K562 (cell line): ENCODE results near the gene WNT3. TPM values are rescaled to one million over a fixed set of nuclear protein-coding genes. Genes with fewer than 3 reads are reported as not detected.

ENCODE experiments used
- ATAC-seq: fragments of 200-7000 bp; cut with Tn5 transposase; 3 replicates; pipeline ENCODE4 v1.9.1; 2020; ENCODE audit warnings: moderate library complexity
- BruUV-seq: library from RNA; stranded (reverse); fragments of 400-500 nt; replicated peaks from 2 replicates; lab custom pipeline; 2021; lab: Mats Ljungman, UMichigan
- CTCF ChIA-PET: fragments of 300-600 bp; formaldehyde crosslinking; extraction: SDS; loops from one replicate; lab custom pipeline; 2021; ENCODE audit warnings: low intra/inter-chr PET ratio; lab: Yijun Ruan, JAX
- POLR2A ChIA-PET: fragments of 300-600, 350-650 bp; sonication (Branson Sonifier 250); formaldehyde crosslinking; extraction: SDS; loops from one replicate; lab custom pipeline; 2021; ENCODE audit warnings: antibody characterized with exemption, inconsistent platforms; lab: Yijun Ruan, JAX
- DNase-seq, 4 experiments: peaks; one replicate each; pipeline versions ENCODE4 v3.0.0 to v3.0.0-alpha.2; 2011 to 2018; ENCODE audit warnings: low spot score in 3 of 4, mixed read lengths in 3 of 4; ENCODE audit errors: extremely low read depth in 1 of 4
- FAIRE-seq: peaks from 2 replicates; lab custom pipeline; 2011; peaks lifted over from hg19 to GRCh38; lab: Jason Lieb, UNC
- H2AFZ ChIP-seq: 2 replicates; pipeline ENCODE4 v1.6.0; 2011; ENCODE audit warnings: low read depth, low read length, control low read depth, inconsistent platforms
- H3K27ac ChIP-seq: fragments of 200-600 bp; 3 replicates; pipeline ENCODE4 v1.8.0; 2011; ENCODE audit warnings: low read depth, mild to moderate bottlenecking, control low read depth, inconsistent platforms, low read length, moderate library complexity, mixed read lengths; ENCODE audit errors: extremely low read depth
- H3K27me3 ChIP-seq, 2 experiments: fragments of 300-600 bp in 1 of 2; 2 replicates in 1 of 2; 3 replicates in 1 of 2; pipeline versions ENCODE4 v1.6.0 to v1.8.0; 2011; ENCODE audit warnings: inconsistent platforms in 2 of 2, low read length in 2 of 2, mild to moderate bottlenecking in 1 of 2, mixed read lengths in 1 of 2, moderate library complexity in 1 of 2; ENCODE audit not compliant: control insufficient read depth in 2 of 2, insufficient read depth in 2 of 2
- H3K36me3 ChIP-seq: fragments of 300-600 bp; 3 replicates; pipeline ENCODE4 v1.8.0; 2011; ENCODE audit warnings: mild to moderate bottlenecking, low read length, inconsistent platforms; ENCODE audit not compliant: control insufficient read depth, insufficient read depth
- H3K4me1 ChIP-seq, 2 experiments: fragments of 200-600 bp in 1 of 2; replicated peaks in 1 of 2; 2 replicates in 1 of 2; 3 replicates in 1 of 2; pipeline versions ENCODE4 v1.5.1 to v1.8.0; 2011; ENCODE audit warnings: inconsistent platforms in 2 of 2, low read length in 2 of 2, mild to moderate bottlenecking in 1 of 2, mixed read lengths in 1 of 2, moderate library complexity in 1 of 2; ENCODE audit not compliant: control insufficient read depth in 2 of 2, insufficient read depth in 2 of 2
- H3K4me2 ChIP-seq: 2 replicates; pipeline ENCODE4 v1.6.1; 2011; ENCODE audit warnings: low read length, control low read depth, inconsistent platforms, mixed read lengths; ENCODE audit not compliant: insufficient read depth
- H3K4me3 ChIP-seq: fragments of 200-600 bp; sonication (generic), shearing (Covaris generic); 2 replicates; pipeline ENCODE4 v1.5.1; 2016; ENCODE audit warnings: control low read depth, inconsistent platforms
- H3K79me2 ChIP-seq: fragments of 200-600 bp; 3 replicates; pipeline ENCODE4 v1.8.0; 2011; ENCODE audit warnings: low read length, inconsistent platforms; ENCODE audit not compliant: control insufficient read depth, insufficient read depth
- H3K9ac ChIP-seq, 2 experiments: 2 replicates each; pipeline versions ENCODE4 v1.6.0 to v1.6.1; 2011; ENCODE audit warnings: low read depth in 2 of 2, low read length in 2 of 2, control low read depth in 1 of 2, inconsistent platforms in 1 of 2, mild to moderate bottlenecking in 1 of 2, mixed read lengths in 1 of 2; ENCODE audit not compliant: insufficient read depth in 1 of 2
- H3K9me1 ChIP-seq: one replicate; pipeline ENCODE4 v1.6.0; 2011; ENCODE audit warnings: inconsistent platforms, mild to moderate bottlenecking, low read length, moderate library complexity; ENCODE audit not compliant: control insufficient read depth, insufficient read depth
- H3K9me3 ChIP-seq: replicated peaks from 2 replicates; pipeline ENCODE4 v1.5.1; 2011; ENCODE audit warnings: low read depth, low read length, inconsistent platforms; ENCODE audit not compliant: control insufficient read depth, insufficient read depth
- H4K20me1 ChIP-seq: replicated peaks from 2 replicates; pipeline ENCODE4 v1.6.1; 2011; ENCODE audit warnings: low read length, inconsistent platforms, mixed read lengths; ENCODE audit not compliant: control insufficient read depth, insufficient read depth
- ATF1 ChIP-seq, 2 experiments: fragments of 450-650 bp in 1 of 2; IDR thresholded peaks; 2 replicates each; pipeline ENCODE4 v1.6.1; 2016; ENCODE audit warnings: missing compliant biosample characterization in 1 of 2, missing genetic modification characterization in 1 of 2
- DACH1 ChIP-seq: fragments of 450-650 bp; IDR thresholded peaks from 2 replicates; pipeline ENCODE4 v1.6.1; 2018; ENCODE audit not compliant: partially characterized antibody
- GATAD2B ChIP-seq: fragments of 450-650 bp; IDR thresholded peaks from 2 replicates; pipeline ENCODE4 v1.6.1; 2017; ENCODE audit warnings: mild to moderate bottlenecking, borderline replicate concordance
- GTF2F1 ChIP-seq: IDR thresholded peaks from 2 replicates; pipeline ENCODE4 v1.6.1; 2011; ENCODE audit warnings: low read depth, low read length, improper control_type of control experiment
- HCFC1 ChIP-seq: IDR thresholded peaks from 2 replicates; pipeline ENCODE4 v1.6.1; 2012; ENCODE audit warnings: low read depth, low read length, improper control_type of control experiment
- HNRNPLL ChIP-seq: fragments of 200-400 bp; formaldehyde crosslinking; IDR thresholded peaks from 2 replicates; pipeline ENCODE4 v1.6.1; 2017; ENCODE audit warnings: low read length, low read depth, mild to moderate bottlenecking; ENCODE audit not compliant: poor library complexity, severe bottlenecking
- ILK ChIP-seq: fragments of 450-650 bp; IDR thresholded peaks from 2 replicates; pipeline ENCODE4 v1.6.1; 2016; ENCODE audit warnings: missing genetic modification characterization, low read depth, mild to moderate bottlenecking, missing compliant biosample characterization, moderate library complexity, borderline replicate concordance
- JUND ChIP-seq, 2 experiments: IDR thresholded peaks; 2 replicates in 1 of 2; 3 replicates in 1 of 2; pipeline ENCODE4 v1.6.1; 2011; ENCODE audit warnings: borderline replicate concordance in 2 of 2, low read depth in 2 of 2, low read length in 2 of 2, improper control_type of control experiment in 1 of 2, missing biosample characterization in 1 of 2, missing genetic modification characterization in 1 of 2, missing genetic modification reagents in 1 of 2
- PATZ1 ChIP-seq: fragments of 250-450 bp; sonication (Bioruptor Pico); IDR thresholded peaks from 2 replicates; pipeline ENCODE4 v1.5.0; 2020; ENCODE audit warnings: mild to moderate bottlenecking, borderline replicate concordance
- PHF8 ChIP-seq: fragments of 200-600 bp; sonication (generic); IDR thresholded peaks from 2 replicates; pipeline ENCODE4 v1.6.1; 2012; ENCODE audit warnings: mixed run types, mild to moderate bottlenecking, inconsistent platforms, low read length, moderate library complexity, borderline replicate concordance
- TCF7L2 ChIP-seq: fragments of 150-350 bp; IDR thresholded peaks from 2 replicates; pipeline ENCODE4 v1.6.1; 2016; ENCODE audit warnings: low read depth, mild to moderate bottlenecking, low read length, moderate library complexity
- THRA ChIP-seq: fragments of 450-650 bp; IDR thresholded peaks from 2 replicates; pipeline ENCODE4 v1.6.1; 2017; ENCODE audit warnings: mild to moderate bottlenecking, moderate library complexity
- USF2 ChIP-seq: sonication (generic); formaldehyde crosslinking; IDR thresholded peaks from 2 replicates; pipeline ENCODE4 v1.5.0; 2020; ENCODE audit warnings: missing genetic modification reagents
- ZNF239 ChIP-seq: fragments of 250-450 bp; sonication (Bioruptor Pico); IDR thresholded peaks from 2 replicates; pipeline ENCODE4 v1.4.0; 2020; ENCODE audit warnings: mild to moderate bottlenecking
- ZNF444 ChIP-seq: fragments of 250-450 bp; sonication (Bioruptor Pico); IDR thresholded peaks from 2 replicates; pipeline ENCODE4 v1.4.0; 2020; ENCODE audit warnings: mild to moderate bottlenecking, moderate library complexity
- ZNF76 ChIP-seq: fragments of 250-450 bp; sonication (Bioruptor Pico); IDR thresholded peaks from 2 replicates; pipeline ENCODE4 v1.4.0; 2020; ENCODE audit warnings: mild to moderate bottlenecking, moderate library complexity, borderline replicate concordance
- ZNF77 ChIP-seq: fragments of 250-450 bp; sonication (Bioruptor Pico); IDR thresholded peaks from 2 replicates; pipeline ENCODE4 v1.5.0; 2020
- WGBS: fragments of 100-300 bp; shearing (Covaris generic); methylation state at CpG from one replicate; pipeline ENCODE4 v1.1.6; 2016; ENCODE audit warnings: low coverage, mixed read lengths; ENCODE audit not compliant: insufficient coverage; ENCODE audit errors: missing lambda C conversion rate; 5-methylcytosine and 5-hydroxymethylcytosine counted together
- in situ Hi-C: fragments of 300-500 bp; cut with MboI; formaldehyde crosslinking; loops from 4 replicates; pipeline ENCODE4 v1.15.0; 2018; ENCODE audit warnings: inconsistent platforms, mixed read lengths
- intact Hi-C: fragments of 100-400 bp; cut with micrococcal nuclease; formaldehyde crosslinking; loops from 2 replicates; pipeline ENCODE4 v1.14.2; 2022
- polyA plus RNA-seq, 8 experiments: library from polyadenylated mRNA; depleted of rRNA in 4 of 8; stranded (reverse) in 5 of 8; unstranded in 3 of 8; fragments of >200 nt; fragmentation: Nextera tagmentation in 2 of 8; fragmentation: Illumina TruSeq in 1 of 8; extraction: Ambion mirVana in 2 of 8; extraction: Trizol in 1 of 8; gene quantifications; 2 replicates each; pipeline versions ENCODE4 v1.2.1 to v1.2.3, GENCODE V29; 2011 to 2014; ENCODE audit warnings: inconsistent platforms in 1 of 8, missing spikeins in 1 of 8
- total RNA-seq, 7 experiments: library from RNA; depleted of rRNA in 6 of 7; stranded (reverse); fragments of >200 nt in 6 of 7; fragmentation: Illumina TruSeq in 2 of 7; extraction: Trizol in 2 of 7; gene quantifications; 2 replicates each; pipeline versions ENCODE4 v1.2.1 to v1.2.3, GENCODE V29; 2011 to 2021; ENCODE audit warnings: low replicate concordance in 1 of 7

WNT3 gene
- total and polyA plus RNA-seq, 9 of the 15 experiments (the other 6 are each of a cell fraction or from before 2014, with no cell fraction given) = 1.5 to 6.1 (median 3.3) TPM

GRCh38 chr17:46770818-46771560 lies 47.5 kb downstream of the WNT3 start:
- peak overlapping the region; percentile 65 for H2AFZ ChIP-seq
- BruUV-seq = TSS peak; percentile 84
- peaks cover 30 to 67% of the 10 kb centered on the region in 2 experiments; a peak in 4 of 5 replicates for H3K4me1 ChIP-seq
- 4% methylated on average over 26 of the region's 73 CpGs for WGBS
- H3K4me2 ChIP-seq = peak overlapping the region; percentile 77
- peaks cover 7% of the 10 kb centered on the region; the same call in 2 of the 3 replicates for H3K79me2 ChIP-seq
- H3K36me3 ChIP-seq = no peaks in the 10 kb centered on the region
- ATAC-seq = peak; percentile 83
- peak overlapping the region; percentile 95 for H3K27ac ChIP-seq
- ChIA-PET POLR2A (interaction anchor here (1.0 to 1.7 kb wide), 2 partner anchors 9 to 15 kb away, joined by 3 to 6 read pairs; no protein-coding TSS in a partner anchor), CTCF (no interaction called here)
- no peak for FAIRE-seq
- H3K9me3 ChIP-seq = no peaks in the 10 kb centered on the region
- H3K9ac ChIP-seq = peak overlapping the region; percentile 85
- in situ Hi-C loops (loop anchor here (25.0 kb wide), 1 partner anchor 334 kb away; no protein-coding TSS in a partner anchor), intact Hi-C loops (no loop called here)
- H3K27me3 ChIP-seq = no peaks in the 10 kb centered on the region
- H3K9me1 ChIP-seq = no peaks in the 10 kb centered on the region
- peak overlapping the region; percentile 58 for H3K4me3 ChIP-seq
- no peaks in the 10 kb centered on the region for H4K20me1 ChIP-seq
- DNase-seq = peak; percentile 72 to 88 (median 86)
- TF ChIP-seq GTF2F1 (no peak), HCFC1 (no peak), GATAD2B (peak; percentile 71; the same call in 1 of the 2 replicates), PHF8 (peak; percentile 63; the same call in 1 of the 2 replicates), ZNF77 (CRISPR knock-in tag) (no peak), HNRNPLL (peak; percentile 18), PATZ1 (no peak), DACH1 (no peak), USF2 (no peak), ZNF239 (no peak), TCF7L2 (no peak), ATF1 (CRISPR knock-in tag; IDR thresholded peaks at IDR 0.05) (no peak), ATF1 (tag; IDR thresholded peaks at IDR 0.05) (0 out of 2 replicates have a peak, but pooled peaks have one; percentile 12), JUND (IDR thresholded peaks at IDR 0.05; ENCODE audit: borderline replicate concordance, low read depth, low read length) (no peak), JUND (tag; IDR thresholded peaks at IDR 0.05; ENCODE audit: borderline replicate concordance, low read depth, low read length) (0 out of 3 replicates have a peak, but pooled peaks have one; percentile 24), THRA (no peak), ZNF444 (no peak), ILK (tag) (no peak), ZNF76 (no peak)
